GM21526 (cell line): ENCODE measurements around the gene OSBPL2.

Experiments
- ATAC-seq: cut with Tn5 transposase; IDR thresholded peaks from one replicate; pipeline ENCODE4 v1.9.1; 2021; ENCODE audit warnings: moderate library complexity; ENCODE audit not compliant: unreplicated experiment, low FRiP score

The OSBPL2 gene

GRCh38 chr20:62246872-62247652 lies 8.7 kb downstream of the OSBPL2 start:
- no peak for ATAC-seq

GRCh38 chr20:62248890-62249560 lies 10.7 kb downstream of the OSBPL2 start:
- ATAC-seq: no peak

GRCh38 chr20:62252342-62252966 lies 14.1 kb downstream of the OSBPL2 start:
- ATAC-seq: no peak

- no peak for ATAC-seq
These were observed 15.1 kb downstream of the OSBPL2 start for GRCh38 chr20:62253398-62253797.

GRCh38 chr20:62254021-62254724 lies 15.9 kb downstream of the OSBPL2 start:
- no peak for ATAC-seq

GRCh38 chr20:62255976-62256375 lies 17.7 kb downstream of the OSBPL2 start:
- no peak for ATAC-seq

- no peak for ATAC-seq
These were observed 20.4 kb downstream of the OSBPL2 start for GRCh38 chr20:62258499-62259293.

GRCh38 chr20:62259294-62259565 lies 20.9 kb downstream of the OSBPL2 start:
- ATAC-seq: no peak

GRCh38 chr20:62262064-62262463 lies 23.7 kb downstream of the OSBPL2 start:
- no peak for ATAC-seq

- no peak for ATAC-seq
These were observed 25.1 kb downstream of the OSBPL2 start for GRCh38 chr20:62263396-62263795.

GRCh38 chr20:62265365-62265764 lies 27.0 kb downstream of the OSBPL2 start:
- ATAC-seq: no peak

- ATAC-seq: no peak
These were observed 28.0 kb downstream of the OSBPL2 start for GRCh38 chr20:62266340-62266739.

- no peak for ATAC-seq
These were observed 28.5 kb downstream of the OSBPL2 start for GRCh38 chr20:62266851-62267250.

- ATAC-seq: no peak
These were observed 29.2 kb downstream of the OSBPL2 start for GRCh38 chr20:62267543-62267942.

GRCh38 chr20:62268228-62268900 lies 30.0 kb downstream of the OSBPL2 start:
- no peak for ATAC-seq

GRCh38 chr20:62269378-62269777 lies 31.1 kb downstream of the OSBPL2 start:
- no peak for ATAC-seq

- ATAC-seq: no peak
These were observed 31.6 kb downstream of the OSBPL2 start for GRCh38 chr20:62269871-62270270.

- ATAC-seq: no peak
These were observed 33.9 kb downstream of the OSBPL2 start for GRCh38 chr20:62272200-62272599.

GRCh38 chr20:62273416-62273815 lies 35.1 kb downstream of the OSBPL2 start:
- no peak for ATAC-seq
